Peyer's patch (tissue), 4 donors: Measurements from ENCODE around the gene TRIM17. TPM values are rescaled to one million over a fixed set of nuclear protein-coding genes. Genes with fewer than 3 reads are reported as not detected.

Experiments used
- DNase-seq, 3 donors: peaks; one replicate each; pipeline ENCODE4 v3.0.0-alpha.2; 2017 to 2019
- H3K27ac ChIP-seq, 4 donors: fragments of 200-600 bp; sonication (generic); one replicate each; pipeline ENCODE4 v1.5.1; 2016 to 2019
- H3K27me3 ChIP-seq, 2 donors: fragments of 200-600 bp; sonication (generic); one replicate each; pipeline ENCODE4 v1.5.1; 2019
- H3K36me3 ChIP-seq, 3 donors: fragments of 200-600 bp; sonication (generic); one replicate each; pipeline ENCODE4 v1.5.1; 2016 to 2019
- H3K4me1 ChIP-seq, 4 donors: fragments of 200-600 bp; sonication (generic); one replicate each; pipeline ENCODE4 v1.5.1; 2016 to 2019
- H3K4me3 ChIP-seq, 4 donors: fragments of 200-600 bp; sonication (generic); 1 replicate in 3 of 4; 2 replicates in 1 of 4; pipeline ENCODE4 v1.5.1; 2016 to 2019; ENCODE audit warnings: mild to moderate bottlenecking in 1 of 4
- H3K9me3 ChIP-seq, 4 donors: fragments of 200-600 bp; sonication (generic); one replicate each; pipeline ENCODE4 v1.5.1; 2016 to 2019; ENCODE audit warnings: mild to moderate bottlenecking in 1 of 4
- POLR2A ChIP-seq, 2 donors: fragments of 450-650 bp; IDR thresholded peaks; one replicate each; pipeline ENCODE4 v1.5.1; 2017; ENCODE audit warnings: antibody characterized with exemption in 2 of 2, mild to moderate bottlenecking in 2 of 2, moderate library complexity in 2 of 2
- total RNA-seq, 4 donors: library from RNA; depleted of rRNA; stranded (reverse); fragments of >200 nt; gene quantifications; one replicate each; pipeline ENCODE4 v1.1.0, GENCODE V29; 2016
- TF ChIP-seq, protein P1 (sequence below), 6 experiments: fragments of 450-650 bp in 4 of 6; fragments of 200-600 bp in 2 of 6; sonication (generic) in 1 of 6; IDR thresholded peaks; one replicate each; pipeline ENCODE4 v1.5.1; 2017 to 2019; ENCODE audit warnings: antibody characterized with exemption in 6 of 6, mild to moderate bottlenecking in 3 of 6, moderate library complexity in 1 of 6

Gene TRIM17
- total RNA-seq, 4 donors from 2014 or later: 2.5 to 2.7 TPM; not detected in 2

DNA sequence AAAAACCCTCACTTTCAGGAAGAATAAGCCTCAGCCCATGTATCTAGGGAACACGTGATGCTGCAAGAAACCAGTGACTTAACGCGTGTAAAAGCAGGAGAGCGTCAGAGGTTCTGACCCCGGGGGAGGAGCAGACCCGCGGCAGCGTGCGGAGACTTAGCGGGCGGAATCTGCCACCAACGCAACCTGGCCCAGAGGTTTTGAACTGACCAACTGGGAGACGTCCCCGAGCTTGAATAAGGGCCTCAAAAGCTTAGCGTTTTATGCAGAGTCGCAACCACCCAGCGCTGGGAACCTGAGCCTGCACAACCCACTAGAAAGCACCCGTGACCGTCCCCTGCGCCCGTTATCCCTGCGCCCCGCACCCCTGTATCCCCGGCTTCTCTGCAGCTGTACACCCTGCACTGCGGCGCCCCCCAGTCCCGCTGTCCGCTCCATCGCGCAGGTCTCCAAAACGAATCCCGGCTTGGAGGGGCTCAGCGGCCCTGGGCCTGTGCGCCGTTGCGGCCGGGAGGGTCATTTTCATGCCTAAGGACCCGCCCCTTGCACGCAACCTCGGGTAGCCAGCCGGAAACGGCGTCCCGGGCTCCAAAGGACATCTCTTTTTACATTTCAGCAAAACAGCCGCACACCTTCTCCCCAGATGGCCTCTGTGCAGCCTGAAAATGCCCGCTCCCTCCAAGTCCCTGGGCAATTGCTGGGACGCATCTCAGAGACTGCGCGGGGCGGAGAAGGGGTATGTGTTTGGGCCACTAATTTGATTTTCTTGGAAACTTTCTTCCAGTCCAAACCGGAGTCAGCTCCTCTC lies 29.4 kb upstream of the TRIM17 start:
- H3K4me3 ChIP-seq: peak overlapping the region; percentile 2 to 43 (median 38)
- no peak for TF ChIP-seq POLR2A (IDR thresholded peaks at IDR 0.05)
- TF ChIP-seq, protein P1, sequence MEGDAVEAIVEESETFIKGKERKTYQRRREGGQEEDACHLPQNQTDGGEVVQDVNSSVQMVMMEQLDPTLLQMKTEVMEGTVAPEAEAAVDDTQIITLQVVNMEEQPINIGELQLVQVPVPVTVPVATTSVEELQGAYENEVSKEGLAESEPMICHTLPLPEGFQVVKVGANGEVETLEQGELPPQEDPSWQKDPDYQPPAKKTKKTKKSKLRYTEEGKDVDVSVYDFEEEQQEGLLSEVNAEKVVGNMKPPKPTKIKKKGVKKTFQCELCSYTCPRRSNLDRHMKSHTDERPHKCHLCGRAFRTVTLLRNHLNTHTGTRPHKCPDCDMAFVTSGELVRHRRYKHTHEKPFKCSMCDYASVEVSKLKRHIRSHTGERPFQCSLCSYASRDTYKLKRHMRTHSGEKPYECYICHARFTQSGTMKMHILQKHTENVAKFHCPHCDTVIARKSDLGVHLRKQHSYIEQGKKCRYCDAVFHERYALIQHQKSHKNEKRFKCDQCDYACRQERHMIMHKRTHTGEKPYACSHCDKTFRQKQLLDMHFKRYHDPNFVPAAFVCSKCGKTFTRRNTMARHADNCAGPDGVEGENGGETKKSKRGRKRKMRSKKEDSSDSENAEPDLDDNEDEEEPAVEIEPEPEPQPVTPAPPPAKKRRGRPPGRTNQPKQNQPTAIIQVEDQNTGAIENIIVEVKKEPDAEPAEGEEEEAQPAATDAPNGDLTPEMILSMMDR (IDR thresholded peaks at IDR 0.05): no peak
- peak in 1 of 3 donors; percentile 32 for DNase-seq

DNA sequence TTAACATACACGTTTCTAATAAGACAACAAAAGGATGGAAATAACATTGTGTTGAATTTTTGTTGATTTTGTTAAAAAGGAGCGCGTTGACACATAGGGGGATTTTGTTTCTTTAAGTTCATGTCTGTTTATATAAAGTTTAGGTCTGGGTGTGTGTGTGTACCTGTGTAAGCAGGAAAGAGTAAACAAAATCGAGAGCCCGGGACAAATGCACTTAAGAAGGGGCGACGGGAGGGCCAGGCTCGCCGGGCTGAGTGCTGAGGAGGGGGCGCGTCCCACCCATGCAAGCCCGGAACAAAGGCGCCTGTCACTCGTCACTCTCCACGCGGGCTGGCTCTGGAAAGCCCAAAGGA lies 28.8 kb upstream of the TRIM17 start:
- peaks cover 0 to 11% (median 0%) of the 10 kb centered on the region in 4 donors for H3K4me1 ChIP-seq
- no peaks in the 10 kb centered on the region for H3K36me3 ChIP-seq
- H3K9me3 ChIP-seq: no peaks in the 10 kb centered on the region
- no peak for DNase-seq
- TF ChIP-seq, protein P1 (IDR thresholded peaks at IDR 0.05): no peak
- no peak for TF ChIP-seq POLR2A (IDR thresholded peaks at IDR 0.05)
- peaks cover 0 to 17% of the 10 kb centered on the region in 2 donors for H3K27me3 ChIP-seq
- H3K27ac ChIP-seq: no peak overlapping the region
- peak overlapping the region; percentile 2 to 43 (median 38) for H3K4me3 ChIP-seq

More for the DNA sequence above, 29.4 kb upstream of the TRIM17 start:
- Histone ChIP-seq H3K27me3 (peaks cover 0 to 17% of the 10 kb centered on the region in 2 donors), H3K4me1 (peaks cover 0 to 11% (median 0%) of the 10 kb centered on the region in 4 donors), H3K27ac (no peak overlapping the region), H3K36me3 (no peaks in the 10 kb centered on the region), H3K9me3 (no peaks in the 10 kb centered on the region)

DNA sequence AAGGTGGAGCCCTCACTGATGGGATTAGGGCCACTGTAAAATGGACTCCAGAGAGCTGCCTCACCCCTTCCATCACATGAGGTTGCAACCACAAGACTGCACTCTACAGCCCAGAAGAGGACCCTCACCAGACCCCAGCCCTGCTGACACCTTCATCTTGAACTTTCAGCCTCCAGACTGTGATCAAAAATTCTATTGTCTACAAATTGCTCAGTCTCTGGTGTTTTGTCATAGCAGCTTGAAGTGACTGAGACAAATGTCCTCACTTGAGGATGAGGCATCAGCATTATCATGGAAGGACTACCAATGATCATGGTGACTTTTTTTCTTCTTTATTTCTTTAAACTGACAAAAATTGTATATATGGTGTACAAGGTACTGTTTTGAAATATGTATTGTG lies 26.7 kb upstream of the TRIM17 start:
- Histone ChIP-seq H3K27me3 (peaks cover 0 to 17% of the 10 kb centered on the region in 2 donors), H3K36me3 (no peaks in the 10 kb centered on the region), H3K27ac (no peak overlapping the region), H3K4me1 (peaks cover 0 to 11% (median 0%) of the 10 kb centered on the region in 4 donors), H3K9me3 (no peaks in the 10 kb centered on the region), H3K4me3 (no peak overlapping the region)
- no peak for DNase-seq
- TF ChIP-seq, protein P1 (IDR thresholded peaks at IDR 0.05): no peak
- TF ChIP-seq POLR2A (IDR thresholded peaks at IDR 0.05): no peak

DNA sequence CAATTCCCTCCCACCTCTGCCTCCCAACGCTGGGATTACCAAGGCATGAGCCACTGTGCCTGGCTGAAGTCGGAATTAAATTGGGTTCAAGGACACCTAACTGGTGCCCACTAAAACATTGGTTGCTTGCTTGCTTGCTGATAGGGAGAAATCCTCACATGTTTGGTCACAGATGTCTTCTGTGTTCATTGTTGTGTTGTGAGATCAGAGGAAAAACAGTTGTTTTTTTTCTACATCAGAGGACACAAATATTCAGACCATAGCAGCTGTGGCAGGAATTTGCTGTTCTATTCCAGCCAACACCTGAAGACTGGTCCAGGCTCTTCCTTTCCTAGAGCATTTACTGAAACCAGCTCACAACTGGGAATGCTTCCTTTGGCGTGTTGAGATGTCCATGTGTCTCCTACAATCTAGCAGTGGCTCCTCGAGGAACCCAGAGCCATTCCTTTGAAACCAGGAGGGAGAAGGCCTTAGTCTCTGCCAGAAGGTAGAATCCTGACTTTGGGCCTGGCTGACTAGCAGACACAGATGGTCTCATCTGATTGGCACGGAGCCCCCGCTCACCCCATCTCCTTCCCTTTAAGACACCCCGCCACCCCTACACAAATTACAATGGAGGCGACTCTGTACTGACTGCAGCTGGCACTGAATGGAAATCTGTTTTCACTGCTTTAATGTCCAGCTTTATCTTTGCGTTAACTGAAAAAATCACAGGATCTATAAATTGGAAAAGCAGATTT lies 24.3 kb upstream of the TRIM17 start:
- no peak overlapping the region for H3K27ac ChIP-seq
- no peaks in the 10 kb centered on the region for H3K36me3 ChIP-seq
- TF ChIP-seq, protein P1 (IDR thresholded peaks at IDR 0.05): no peak
- TF ChIP-seq POLR2A (IDR thresholded peaks at IDR 0.05): no peak
- no peak overlapping the region for H3K4me3 ChIP-seq
- no peaks in the 10 kb centered on the region for H3K9me3 ChIP-seq
- H3K27me3 ChIP-seq: peaks cover 0 to 8% of the 10 kb centered on the region in 2 donors
- no peak for DNase-seq
- peaks cover 0 to 9% (median 0%) of the 10 kb centered on the region in 4 donors for H3K4me1 ChIP-seq

DNA sequence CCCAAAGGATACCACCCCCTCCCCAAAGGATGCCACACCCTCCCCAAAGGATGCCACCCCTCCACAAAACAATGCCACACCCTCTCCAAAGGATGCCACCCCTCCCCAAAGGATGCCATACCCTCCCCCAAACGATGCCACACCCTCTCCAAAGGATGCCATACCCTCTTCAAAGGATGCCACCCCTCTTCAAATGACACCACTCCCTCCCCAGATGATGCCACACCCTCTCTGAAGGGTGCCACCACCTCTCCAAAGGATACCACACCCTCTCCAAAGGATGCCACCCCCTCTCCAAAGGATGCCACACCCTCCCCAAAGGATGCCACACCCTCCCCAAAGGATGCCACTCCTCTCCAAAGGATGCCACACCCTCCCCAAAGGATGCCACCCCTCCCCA lies 21.6 kb upstream of the TRIM17 start:
- H3K27me3 ChIP-seq: no peaks in the 10 kb centered on the region
- no peak overlapping the region for H3K27ac ChIP-seq
- no peak overlapping the region for H3K4me3 ChIP-seq
- no peak for DNase-seq
- TF ChIP-seq, protein P1 (IDR thresholded peaks at IDR 0.05): no peak
- TF ChIP-seq POLR2A (IDR thresholded peaks at IDR 0.05): no peak
- no peaks in the 10 kb centered on the region for H3K36me3 ChIP-seq
- H3K4me1 ChIP-seq: no peaks in the 10 kb centered on the region
- no peaks in the 10 kb centered on the region for H3K9me3 ChIP-seq
